Tibial nerve (tissue), 3 donors: ENCODE results near the gene INHA.

Source experiments
- POLR2A ChIP-seq, 2 donors: fragments of 450-650 bp; IDR thresholded peaks; one replicate each; pipeline ENCODE4 v1.6.1; 2017; ENCODE audit warnings: antibody characterized with exemption in 2 of 2, mild to moderate bottlenecking in 2 of 2, moderate library complexity in 2 of 2
- TF ChIP-seq, protein P1 (sequence below), 5 experiments: fragments of 200-600 bp in 3 of 5; fragments of 450-650 bp in 2 of 5; sonication (generic) in 3 of 5; IDR thresholded peaks; one replicate each; pipeline ENCODE4 v1.5.1; 2016 to 2019; ENCODE audit warnings: antibody characterized with exemption in 5 of 5, mild to moderate bottlenecking in 3 of 5, moderate library complexity in 2 of 5

DNA sequence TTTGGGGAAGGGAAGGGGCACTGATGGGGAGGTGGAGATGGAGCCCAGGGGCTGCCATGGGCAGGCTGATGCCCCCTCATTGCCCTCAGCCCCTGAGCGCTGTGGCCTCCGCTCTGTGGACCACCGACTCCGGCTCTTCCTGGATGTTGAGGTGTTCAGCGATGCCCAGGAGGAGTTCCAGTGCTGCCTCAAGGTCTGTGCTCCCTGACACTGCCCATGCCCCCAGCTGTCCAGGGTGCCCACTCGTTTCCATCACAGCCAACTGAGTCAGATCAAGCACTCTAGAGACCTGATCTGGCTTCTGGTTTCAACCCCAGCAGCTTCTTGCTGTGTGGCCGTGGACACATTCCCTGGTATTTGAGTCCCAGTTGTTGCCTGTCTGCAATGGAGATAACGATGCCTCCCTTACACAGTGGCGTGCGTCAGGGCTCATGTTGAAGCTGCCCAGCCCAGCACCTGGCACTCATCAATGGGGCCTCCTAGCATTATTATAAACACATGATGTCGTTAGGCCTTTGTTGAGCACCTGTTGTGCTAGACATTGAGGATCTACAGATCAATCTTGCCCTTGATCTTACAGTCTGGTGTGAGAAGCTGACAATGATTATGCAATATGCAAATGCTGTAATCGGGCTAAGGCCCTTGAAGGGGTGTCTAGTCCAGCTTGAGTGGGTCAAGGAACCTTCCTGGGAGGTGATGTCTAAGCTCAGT, 39.9 kb downstream of the INHA start:
- TF ChIP-seq, protein P1, sequence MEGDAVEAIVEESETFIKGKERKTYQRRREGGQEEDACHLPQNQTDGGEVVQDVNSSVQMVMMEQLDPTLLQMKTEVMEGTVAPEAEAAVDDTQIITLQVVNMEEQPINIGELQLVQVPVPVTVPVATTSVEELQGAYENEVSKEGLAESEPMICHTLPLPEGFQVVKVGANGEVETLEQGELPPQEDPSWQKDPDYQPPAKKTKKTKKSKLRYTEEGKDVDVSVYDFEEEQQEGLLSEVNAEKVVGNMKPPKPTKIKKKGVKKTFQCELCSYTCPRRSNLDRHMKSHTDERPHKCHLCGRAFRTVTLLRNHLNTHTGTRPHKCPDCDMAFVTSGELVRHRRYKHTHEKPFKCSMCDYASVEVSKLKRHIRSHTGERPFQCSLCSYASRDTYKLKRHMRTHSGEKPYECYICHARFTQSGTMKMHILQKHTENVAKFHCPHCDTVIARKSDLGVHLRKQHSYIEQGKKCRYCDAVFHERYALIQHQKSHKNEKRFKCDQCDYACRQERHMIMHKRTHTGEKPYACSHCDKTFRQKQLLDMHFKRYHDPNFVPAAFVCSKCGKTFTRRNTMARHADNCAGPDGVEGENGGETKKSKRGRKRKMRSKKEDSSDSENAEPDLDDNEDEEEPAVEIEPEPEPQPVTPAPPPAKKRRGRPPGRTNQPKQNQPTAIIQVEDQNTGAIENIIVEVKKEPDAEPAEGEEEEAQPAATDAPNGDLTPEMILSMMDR (IDR thresholded peaks at IDR 0.05), result no peak
- no peak for TF ChIP-seq POLR2A (IDR thresholded peaks at IDR 0.05)
